DMS153 (cell line): ENCODE measurements around the gene SPRR4.
"Not testable (repeated sequence)": the region's sequence is repeated elsewhere in the genome, so short reads cannot be mapped to it uniquely, and the experiment has no call there.

Experiments used
- DNase-seq: peaks from one replicate; lab custom pipeline; 2025; lab: John Stamatoyannopoulos, UW

Gene SPRR4

GRCh38 chr1:153021829-153022228, 51.4 kb downstream of the SPRR4 start:
- not testable (repeated sequence) for DNase-seq
